AG04450 (cell line): ENCODE data around the gene KLHDC8A. TPM values are rescaled to one million over a fixed set of nuclear protein-coding genes. Genes with fewer than 3 reads are reported as not detected.

Experiments
- CTCF ChIA-PET: fragments of 300-600, 350-600 bp; formaldehyde crosslinking; extraction: SDS; loops from one replicate; lab custom pipeline; 2022; ENCODE audit warnings: antibody characterized with exemption, inconsistent platforms; lab: Charles Lee
- POLR2A ChIA-PET: fragments of 350-600 bp; formaldehyde crosslinking; extraction: SDS; loops from one replicate; lab custom pipeline; 2021; ENCODE audit warnings: antibody characterized with exemption, inconsistent platforms; lab: Yijun Ruan, JAX
- DNase-seq: peaks from one replicate; pipeline ENCODE4 v3.0.0-alpha.2; 2011; ENCODE audit warnings: low read depth, low spot score
- H3K27ac ChIP-seq: one replicate; pipeline ENCODE4 v1.5.1; 2012; ENCODE audit warnings: low read depth, low read length, control low read depth
- H3K27me3 ChIP-seq: one replicate; pipeline ENCODE4 v1.6.0; 2012; ENCODE audit warnings: low read length; ENCODE audit not compliant: control insufficient read depth, insufficient read depth
- H3K4me3 ChIP-seq: 2 replicates; pipeline ENCODE4 v1.5.1; 2011; ENCODE audit warnings: mild to moderate bottlenecking, low read depth, low read length, control low read depth
- H3K9me3 ChIP-seq: 2 replicates; pipeline ENCODE4 v1.5.1; 2012; ENCODE audit warnings: low read length; ENCODE audit not compliant: control insufficient read depth, insufficient read depth
- polyA plus RNA-seq: library from polyadenylated mRNA; depleted of rRNA; stranded (reverse); fragments of >200 nt; gene quantifications from 2 replicates; pipeline ENCODE4 v1.2.3, GENCODE V29; 2011
- TF ChIP-seq, protein P1 (sequence below): IDR thresholded peaks from 2 replicates; pipeline ENCODE4 v1.5.1; 2011; ENCODE audit warnings: low read depth, low read length, control low read depth, inconsistent platforms

Gene KLHDC8A
- polyA plus RNA-seq, 1 experiment: 0.06 TPM

DNA sequence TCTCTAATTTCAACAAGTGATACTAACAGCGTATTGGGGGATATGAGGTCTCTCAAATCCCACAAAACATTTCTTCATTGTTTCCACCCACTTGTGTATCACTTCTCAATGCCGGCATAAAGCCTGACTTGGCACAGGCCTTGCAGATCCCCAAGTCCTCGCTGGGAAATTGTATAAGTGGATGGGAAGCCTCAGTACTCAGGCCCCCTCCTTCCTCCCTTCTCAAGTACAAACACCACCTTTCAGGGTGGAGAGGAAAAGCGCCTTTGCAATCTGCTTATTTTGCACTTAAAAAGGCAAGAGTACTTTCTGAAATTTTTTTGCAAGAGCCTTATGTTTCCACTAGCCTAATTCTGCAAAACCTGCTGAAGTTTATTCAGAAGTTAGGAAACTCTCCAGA lies 25.8 kb upstream of the KLHDC8A start:
- CTCF ChIA-PET: interaction anchor here (2.7 kb wide), 1 partner anchor 48 kb away, joined by 8 read pairs; no protein-coding TSS in a partner anchor
- POLR2A ChIA-PET: no interaction called here
- Histone ChIP-seq H3K4me3 (no peak overlapping the region), H3K27me3 (peaks cover 5% of the 10 kb centered on the region), H3K27ac (no peak overlapping the region), H3K9me3 (no peaks in the 10 kb centered on the region)
- TF ChIP-seq, protein P1, sequence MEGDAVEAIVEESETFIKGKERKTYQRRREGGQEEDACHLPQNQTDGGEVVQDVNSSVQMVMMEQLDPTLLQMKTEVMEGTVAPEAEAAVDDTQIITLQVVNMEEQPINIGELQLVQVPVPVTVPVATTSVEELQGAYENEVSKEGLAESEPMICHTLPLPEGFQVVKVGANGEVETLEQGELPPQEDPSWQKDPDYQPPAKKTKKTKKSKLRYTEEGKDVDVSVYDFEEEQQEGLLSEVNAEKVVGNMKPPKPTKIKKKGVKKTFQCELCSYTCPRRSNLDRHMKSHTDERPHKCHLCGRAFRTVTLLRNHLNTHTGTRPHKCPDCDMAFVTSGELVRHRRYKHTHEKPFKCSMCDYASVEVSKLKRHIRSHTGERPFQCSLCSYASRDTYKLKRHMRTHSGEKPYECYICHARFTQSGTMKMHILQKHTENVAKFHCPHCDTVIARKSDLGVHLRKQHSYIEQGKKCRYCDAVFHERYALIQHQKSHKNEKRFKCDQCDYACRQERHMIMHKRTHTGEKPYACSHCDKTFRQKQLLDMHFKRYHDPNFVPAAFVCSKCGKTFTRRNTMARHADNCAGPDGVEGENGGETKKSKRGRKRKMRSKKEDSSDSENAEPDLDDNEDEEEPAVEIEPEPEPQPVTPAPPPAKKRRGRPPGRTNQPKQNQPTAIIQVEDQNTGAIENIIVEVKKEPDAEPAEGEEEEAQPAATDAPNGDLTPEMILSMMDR: no peak
- DNase-seq: no peak

- ChIA-PET CTCF (interaction anchor here (2.3 to 2.7 kb wide), 2 partner anchors 27 to 50 kb away, joined by 8 to 11 read pairs; no protein-coding TSS in a partner anchor), POLR2A (no interaction called here)
- TF ChIP-seq, protein P1: no peak
Observed at GRCh38 chr1:205381305-205381704, 24.6 kb upstream of the KLHDC8A start.

DNA sequence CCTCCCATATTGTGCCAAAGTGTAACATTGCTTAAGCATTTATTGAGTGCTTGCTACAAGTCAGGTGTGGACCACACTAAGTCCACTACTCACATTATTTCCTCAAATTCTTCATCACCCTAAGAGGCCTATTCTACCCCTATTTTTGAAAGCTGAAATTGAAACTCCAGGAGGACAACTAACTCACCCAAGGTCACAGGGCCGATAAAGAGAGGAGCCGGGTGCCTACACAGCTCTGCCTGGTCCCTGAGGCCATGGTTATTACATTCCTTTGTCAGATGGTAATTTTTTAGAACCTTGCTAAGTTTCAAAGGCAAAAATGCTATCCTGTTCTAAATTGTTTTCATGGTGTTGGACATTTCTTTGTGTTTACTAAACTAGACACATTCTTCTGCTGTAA lies 24.2 kb upstream of the KLHDC8A start:
- POLR2A ChIA-PET: no interaction called here
- CTCF ChIA-PET: interaction anchor here (0.6 to 2.7 kb wide), 3 partner anchors 25 to 50 kb away, joined by 3 to 11 read pairs (median 8); no protein-coding TSS in a partner anchor
- Histone ChIP-seq H3K9me3 (no peaks in the 10 kb centered on the region), H3K27me3 (peaks cover 5% of the 10 kb centered on the region), H3K4me3 (no peak overlapping the region), H3K27ac (no peak overlapping the region)
- TF ChIP-seq, protein P1: no peak
- no peak for DNase-seq

More at GRCh38 chr1:205381305-205381704, 24.6 kb upstream of the KLHDC8A start:
- Histone ChIP-seq H3K27ac (no peak overlapping the region), H3K27me3 (peaks cover 5% of the 10 kb centered on the region), H3K9me3 (no peaks in the 10 kb centered on the region), H3K4me3 (no peak overlapping the region)
- DNase-seq: no peak

GRCh38 chr1:205379056-205379455 lies 22.3 kb upstream of the KLHDC8A start:
- peaks cover 5% of the 10 kb centered on the region for H3K27me3 ChIP-seq
- POLR2A ChIA-PET: no interaction called here
- CTCF ChIA-PET: no interaction called here
- TF ChIP-seq, protein P1: no peak
- H3K4me3 ChIP-seq: no peak overlapping the region
- H3K27ac ChIP-seq: no peak overlapping the region
- DNase-seq: no peak
- H3K9me3 ChIP-seq: no peaks in the 10 kb centered on the region

DNA sequence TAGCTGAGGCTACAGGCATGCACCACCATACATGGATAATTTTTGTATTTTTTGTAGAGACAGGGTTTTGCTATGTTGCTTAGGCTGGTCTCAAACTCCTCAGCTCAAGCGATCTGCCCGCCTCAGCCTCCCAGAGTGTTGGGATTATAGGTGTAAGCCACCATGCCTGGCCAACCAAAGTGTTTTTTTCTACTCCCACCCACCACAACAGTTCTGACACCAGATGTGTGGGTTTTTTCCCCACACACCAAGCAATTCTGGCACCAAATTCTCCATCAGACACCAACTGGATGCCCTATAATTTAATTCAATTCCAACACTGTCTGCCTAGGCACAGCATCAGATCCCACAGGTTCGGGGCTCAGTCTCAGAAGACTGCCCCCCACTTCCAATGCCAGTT lies 20.6 kb upstream of the KLHDC8A start:
- Histone ChIP-seq H3K27me3 (peaks cover 5% of the 10 kb centered on the region), H3K27ac (no peak overlapping the region), H3K9me3 (no peaks in the 10 kb centered on the region), H3K4me3 (no peak overlapping the region)
- ChIA-PET CTCF (interaction anchor here (1.1 to 3.9 kb wide), 2 partner anchors 23 to 108 kb away, joined by 4 to 28 read pairs; no protein-coding TSS in a partner anchor), POLR2A (no interaction called here)
- TF ChIP-seq, protein P1: no peak
- DNase-seq: no peak
